ENCODE results near the gene ASTN2.

Gene ASTN2

GRCh38 chr9:117075636-117076035, 339.2 kb downstream of the ASTN2 start:
- H3K27me3 ChIP-seq (ENCODE audit: insufficient read depth, low read length, poor library complexity), result no peaks in the 10 kb centered on the region
- H4K20me1 ChIP-seq (ENCODE audit: insufficient read depth, low read length), result no peaks in the 10 kb centered on the region
- H2AFZ ChIP-seq (ENCODE audit: low read depth, low read length), result no peak overlapping the region
- H3K27ac ChIP-seq (ENCODE audit: low read length), result no peak overlapping the region
- H3K36me3 ChIP-seq (ENCODE audit: insufficient read depth, low read length), result no peaks in the 10 kb centered on the region
- no peak for TF ChIP-seq CTCF (IDR thresholded peaks at IDR 0.05; ENCODE audit: borderline replicate concordance, extremely low read depth, low read length, poor library complexity, severe bottlenecking)
- no peak for TF ChIP-seq EZH2 (IDR thresholded peaks at IDR 0.05; ENCODE audit: borderline replicate concordance, low read depth, low read length, severe bottlenecking)
- H3K9ac ChIP-seq (ENCODE audit: low read depth, low read length), result no peak overlapping the region
- H3K4me2 ChIP-seq (ENCODE audit: insufficient read depth, low read length), result no peak overlapping the region
- DNase-seq (no peak), ATAC-seq (ENCODE audit: insufficient read depth, low read depth) (no peak)
- no peaks in the 10 kb centered on the region for H3K4me1 ChIP-seq (ENCODE audit: insufficient read depth, low read length)
- H3K9me3 ChIP-seq (ENCODE audit: insufficient read depth, low read length, severe bottlenecking), result no peaks in the 10 kb centered on the region
- H3K79me2 ChIP-seq (ENCODE audit: insufficient read depth, low read length), result no peaks in the 10 kb centered on the region
- no peak overlapping the region for H3K4me3 ChIP-seq (ENCODE audit: low read depth in 1 of 2, low read length in 2 of 2)

GRCh38 chr9:117074784-117075520, 339.9 kb downstream of the ASTN2 start:
- no peaks in the 10 kb centered on the region for H3K4me1 ChIP-seq (ENCODE audit: insufficient read depth, low read length)
- no peak for ATAC-seq (ENCODE audit: insufficient read depth, low read depth)
- no peak overlapping the region for H3K27ac ChIP-seq (ENCODE audit: low read length)
- DNase-seq, result no peak
- no peaks in the 10 kb centered on the region for H4K20me1 ChIP-seq (ENCODE audit: insufficient read depth, low read length)
- TF ChIP-seq CTCF (IDR thresholded peaks at IDR 0.05; ENCODE audit: borderline replicate concordance, extremely low read depth, low read length, poor library complexity, severe bottlenecking) (no peak), EZH2 (IDR thresholded peaks at IDR 0.05; ENCODE audit: borderline replicate concordance, low read depth, low read length, severe bottlenecking) (no peak)
- H3K27me3 ChIP-seq (ENCODE audit: insufficient read depth, low read length, poor library complexity), result no peaks in the 10 kb centered on the region
- H3K9ac ChIP-seq (ENCODE audit: low read depth, low read length), result no peak overlapping the region
- H3K4me3 ChIP-seq (ENCODE audit: low read depth in 1 of 2, low read length in 2 of 2), result no peak overlapping the region
- H2AFZ ChIP-seq (ENCODE audit: low read depth, low read length), result no peak overlapping the region
- H3K4me2 ChIP-seq (ENCODE audit: insufficient read depth, low read length), result no peak overlapping the region
- H3K79me2 ChIP-seq (ENCODE audit: insufficient read depth, low read length), result no peaks in the 10 kb centered on the region
- no peaks in the 10 kb centered on the region for H3K36me3 ChIP-seq (ENCODE audit: insufficient read depth, low read length)
- no peaks in the 10 kb centered on the region for H3K9me3 ChIP-seq (ENCODE audit: insufficient read depth, low read length, severe bottlenecking)

- no peaks in the 10 kb centered on the region for H3K27me3 ChIP-seq (ENCODE audit: insufficient read depth, low read length, poor library complexity)
- no peaks in the 10 kb centered on the region for H3K4me1 ChIP-seq (ENCODE audit: insufficient read depth, low read length)
- H4K20me1 ChIP-seq (ENCODE audit: insufficient read depth, low read length), result no peaks in the 10 kb centered on the region
- no peak overlapping the region for H3K27ac ChIP-seq (ENCODE audit: low read length)
- no peak overlapping the region for H2AFZ ChIP-seq (ENCODE audit: low read depth, low read length)
- DNase-seq (no peak), ATAC-seq (ENCODE audit: insufficient read depth, low read depth) (no peak)
- H3K9ac ChIP-seq (ENCODE audit: low read depth, low read length), result no peak overlapping the region
- TF ChIP-seq CTCF (IDR thresholded peaks at IDR 0.05; ENCODE audit: borderline replicate concordance, extremely low read depth, low read length, poor library complexity, severe bottlenecking) (no peak), EZH2 (IDR thresholded peaks at IDR 0.05; ENCODE audit: borderline replicate concordance, low read depth, low read length, severe bottlenecking) (no peak)
- H3K4me3 ChIP-seq (ENCODE audit: low read depth in 1 of 2, low read length in 2 of 2), result no peak overlapping the region
- H3K36me3 ChIP-seq (ENCODE audit: insufficient read depth, low read length), result no peaks in the 10 kb centered on the region
- H3K4me2 ChIP-seq (ENCODE audit: insufficient read depth, low read length), result no peak overlapping the region
- no peaks in the 10 kb centered on the region for H3K79me2 ChIP-seq (ENCODE audit: insufficient read depth, low read length)
- no peaks in the 10 kb centered on the region for H3K9me3 ChIP-seq (ENCODE audit: insufficient read depth, low read length, severe bottlenecking)
Observed at GRCh38 chr9:117074342-117074662, 340.6 kb downstream of the ASTN2 start.

Data from DND-41 (cell line).